ENCODE data around the gene SLC27A3.

The SLC27A3 gene

GRCh38 chr1:153801028-153801625, 25.9 kb downstream of the SLC27A3 start:
- DNase-seq = no peak

GRCh38 chr1:153801786-153802697, 26.8 kb downstream of the SLC27A3 start:
- no peak for DNase-seq

- no peak for DNase-seq
These were observed 28.4 kb downstream of the SLC27A3 start for GRCh38 chr1:153803470-153804056.

GRCh38 chr1:153804112-153804511, 28.9 kb downstream of the SLC27A3 start:
- DNase-seq = no peak

DNA sequence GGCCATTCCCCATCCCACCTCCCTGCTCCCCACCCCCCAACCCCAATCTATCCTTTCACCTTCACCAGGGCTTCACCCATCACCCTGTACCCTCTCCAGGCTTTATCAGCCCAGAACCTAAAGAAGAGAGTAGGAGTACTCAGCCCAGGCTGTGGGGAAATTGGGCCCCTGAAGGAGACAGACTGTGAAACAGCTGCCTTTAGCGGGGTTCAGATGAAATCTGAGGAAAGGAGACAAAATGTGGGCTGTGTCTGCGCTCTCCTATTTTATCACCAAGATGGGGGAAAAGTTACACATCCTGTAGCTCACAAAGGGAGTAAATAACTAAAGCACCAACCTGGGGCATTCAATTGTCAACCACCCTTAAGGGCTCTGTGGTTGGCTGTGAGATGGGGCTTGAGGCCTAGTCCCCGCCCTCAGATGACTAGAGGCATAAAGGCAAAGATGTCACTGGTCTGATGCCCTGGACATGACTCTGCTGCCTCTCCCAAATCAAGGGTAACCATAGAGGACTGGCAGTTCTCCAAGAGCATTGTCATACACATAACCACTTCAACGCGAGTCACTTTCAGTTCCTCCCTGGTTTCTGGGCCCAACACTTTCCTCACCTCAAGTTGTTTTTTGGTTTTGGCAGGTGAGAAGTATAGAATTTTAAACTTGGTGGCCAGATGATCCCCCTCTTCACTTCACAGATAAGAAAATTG, 30.0 kb downstream of the SLC27A3 start:
- DNase-seq = peak; percentile 38

GRCh38 chr1:153805886-153806719, 30.9 kb downstream of the SLC27A3 start:
- no peak for DNase-seq

- no peak for DNase-seq
These were observed 41.2 kb downstream of the SLC27A3 start for GRCh38 chr1:153816283-153816889.

- DNase-seq = no peak
These were observed 43.7 kb downstream of the SLC27A3 start for GRCh38 chr1:153818876-153819275.

DNA sequence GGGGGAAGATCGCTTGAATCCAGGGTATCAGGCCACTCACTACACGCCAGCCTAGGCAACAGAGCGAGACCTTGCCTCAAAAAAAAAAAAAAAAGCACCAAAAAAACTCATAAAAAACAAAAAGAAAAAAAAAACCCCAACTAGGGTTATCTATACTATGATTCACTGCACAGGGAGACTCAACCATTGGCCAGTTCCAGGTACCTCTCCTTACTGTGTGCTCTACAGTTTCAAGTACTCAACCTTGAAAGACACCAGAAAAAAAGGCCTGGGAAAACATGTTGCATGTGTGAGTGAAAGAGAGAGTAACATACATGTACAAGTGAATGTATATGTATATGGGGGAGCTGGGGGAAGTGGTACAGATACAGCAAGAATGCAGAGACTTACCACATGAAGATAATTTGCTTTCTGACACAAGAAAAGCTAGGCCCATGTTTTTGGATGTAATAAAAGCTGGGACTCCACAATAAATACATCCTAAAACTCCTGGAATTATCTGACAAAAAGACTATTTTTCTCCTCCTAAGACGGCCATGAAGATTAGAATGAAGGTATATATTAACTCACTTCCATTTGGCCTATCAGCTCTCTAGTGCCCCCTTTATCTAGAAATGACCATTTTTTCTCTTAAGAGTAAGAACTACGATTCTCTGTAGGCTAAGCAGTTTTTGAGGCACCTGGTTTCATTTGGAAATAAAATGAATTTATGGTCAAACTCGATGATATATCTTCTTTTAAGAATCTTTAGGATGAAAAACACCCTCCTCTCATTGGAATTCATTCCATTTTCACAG, 52.2 kb downstream of the SLC27A3 start:
- DNase-seq = no peak
